Transverse colon (tissue), 4 donors: Measurements from ENCODE around the gene CPHXL. TPM values are rescaled to one million over a fixed set of nuclear protein-coding genes. Genes with fewer than 3 reads are reported as not detected.

Experiments
- small RNA-seq, 4 donors: library from RNA; depleted of rRNA; stranded (forward); fragments of <200 nt; gene quantifications; one replicate each; pipeline ENCODE3, GENCODE V24; 2016
- total RNA-seq, 4 donors: library from RNA; depleted of rRNA; stranded (reverse); fragments of >200 nt; gene quantifications; one replicate each; pipeline ENCODE4 v1.1.0, GENCODE V29; 2016

CPHXL gene
- total RNA-seq, 4 donors from 2014 or later, result not detected

Small RNA genes within 50 kb of the gene (small RNA-seq; reads per million reads assigned to genes)
- gene RN7SL520P, result 0 reads per million in 4 donors

Other genes with a start within 250 kb of the CPHXL start
- gene CHST6, start 231.0 kb downstream of the CPHXL start, total RNA-seq, result 1 to 10 TPM; 1.7 to 3.7 (median 2.9) TPM
- gene CHST5, start 190.4 kb downstream of the CPHXL start, total RNA-seq, result 10 to 100 TPM; 17.6 to 52.0 (median 33.8) TPM
- 10 to 100 TPM in 1 of 4 donors, 1 to 10 TPM in 3; 1.5 to 12.5 (median 5.3) TPM for gene TMEM231, start 170.2 kb downstream of the CPHXL start, total RNA-seq
- 100 to 1,000 TPM in 1 of 4 donors, 10 to 100 TPM in 3; 40.0 to 128 (median 81.3) TPM for gene GABARAPL2, start 160.1 kb downstream of the CPHXL start, total RNA-seq
- gene ADAT1, start 103.2 kb downstream of the CPHXL start, total RNA-seq, result 10 to 100 TPM; 14.1 to 94.3 (median 49.1) TPM
- 10 to 100 TPM; 15.3 to 86.5 (median 76.4) TPM for gene KARS1, start 78.8 kb downstream of the CPHXL start, total RNA-seq
- gene TERF2IP, start 78.7 kb downstream of the CPHXL start, total RNA-seq, result 10 to 100 TPM; 20.9 to 50.0 (median 36.3) TPM
- not detected for gene CPHXL2, start 49.5 kb downstream of the CPHXL start, total RNA-seq
- not detected for gene DUXB, start 25.0 kb downstream of the CPHXL start, total RNA-seq